Adrenal gland (tissue), 12 donors: ENCODE measurements around the gene MIER3. TPM values are rescaled to one million over a fixed set of nuclear protein-coding genes. Genes with fewer than 3 reads are reported as not detected.

Experiments used
- DNase-seq, 7 donors: peaks; one replicate each; pipeline ENCODE4 v3.0.0-alpha.2; 2019 to 2020
- H3K27ac ChIP-seq, 5 donors: fragments of 200-600 bp; sonication (generic) in 4 of 5; 1 replicate in 3 of 5; 2 replicates in 2 of 5; pipeline versions ENCODE4 v1.5.1 to v1.8.0; 2016 to 2020; ENCODE audit warnings: mild to moderate bottlenecking in 1 of 5
- H3K27me3 ChIP-seq: fragments of 200-600 bp; 2 replicates; pipeline ENCODE4 v1.8.0; 2021
- H3K36me3 ChIP-seq, 2 donors: fragments of 200-600 bp; replicated peaks in 1 of 2; 1 replicate in 1 of 2; 2 replicates in 1 of 2; pipeline versions ENCODE4 v1.5.1 to v1.8.0; 2018 to 2022
- H3K4me1 ChIP-seq, 2 donors: fragments of 200-600 bp; replicated peaks in 1 of 2; 1 replicate in 1 of 2; 2 replicates in 1 of 2; pipeline versions ENCODE4 v1.5.1 to v1.8.0; 2018 to 2021
- H3K4me3 ChIP-seq, 4 donors: fragments of 200-600 bp; sonication (generic) in 3 of 4; one replicate each; pipeline ENCODE4 v1.5.1; 2016 to 2018
- H3K9me3 ChIP-seq, 3 donors: fragments of 200-600 bp; sonication (generic) in 1 of 3; replicated peaks in 1 of 3; 1 replicate in 2 of 3; 2 replicates in 1 of 3; pipeline versions ENCODE4 v1.5.1 to v1.8.0; 2016 to 2021
- CTCF ChIP-seq, 6 experiments: fragments of 450-650 bp in 4 of 6; fragments of 200-600 bp in 2 of 6; sonication (generic) in 1 of 6; IDR thresholded peaks; 1 replicate in 5 of 6; 2 replicates in 1 of 6; pipeline versions ENCODE4 v1.5.1 to v1.8.0; 2016 to 2021; ENCODE audit warnings: antibody characterized with exemption in 6 of 6, mild to moderate bottlenecking in 2 of 6, moderate library complexity in 1 of 6
- POLR2A ChIP-seq, 2 donors: fragments of 450-650 bp; IDR thresholded peaks; one replicate each; pipeline ENCODE4 v1.6.1; 2017; ENCODE audit warnings: antibody characterized with exemption in 2 of 2, mild to moderate bottlenecking in 2 of 2, moderate library complexity in 1 of 2
- WGBS, 4 donors: extraction: QIAGEN DNeasy Blood & Tissue Kit in 2 of 4; methylation state at CpG; one replicate each; pipeline versions ENCODE4 v1.1.5 to v1.1.7; 2013 to 2017; 5-methylcytosine and 5-hydroxymethylcytosine counted together
- intact Hi-C, 2 donors: fragments of 100-400 bp; cut with DNase I; formaldehyde crosslinking; loops; one replicate each; pipeline versions ENCODE4 v1.14.1 to v1.15.0; 2022 to 2023
- polyA plus RNA-seq, 3 donors: library from polyadenylated mRNA; stranded (reverse); fragments of 200-250 nt in 2 of 3; fragments of 350-450 nt in 1 of 3; fragmentation: Illumina TruSeq in 1 of 3; extraction: RNeasy Lipid Tissue Mini Kit (QIAGEN cat#74804) in 1 of 3; gene quantifications; one replicate each; pipeline ENCODE4 v1.2.3, GENCODE V29; 2013 to 2014
- total RNA-seq, 9 donors: library from RNA; depleted of rRNA in 4 of 9; stranded (reverse); fragments of >200 nt in 4 of 9; fragments of 120-200 nt in 1 of 9; fragmentation: NEBNext Ultra II Directional in 1 of 9; extraction: Animal tissue kit (Norgen Biotek cat#: 25700) in 1 of 9; gene quantifications; one replicate each; pipeline versions ENCODE4 v1.1.0 to v1.2.4, GENCODE V29; 2013 to 2023
- donor health status: healthy with polysubstance abuse.
- donor health status: Bipolar disorder and iron deficiency.
- donor health status: DM: yes; HTN: yes; CAD: no.
- donor health status: DM: no; HTN: no; CAD: no.
- donor health status: DM: no; HTN: no; CAD: no.
- donor health status: DM: yes; HTN: yes; CAD: no.

The MIER3 gene
- total and polyA plus RNA-seq, 12 donors, result 5.1 to 30.2 (median 19.1) TPM

GRCh38 chr5:56973473-56973872 is 21.6 kb upstream of the MIER3 start:
- H3K4me3 ChIP-seq, result no peak overlapping the region
- intact Hi-C loops, result no loop called here
- DNase-seq, result no peak
- no peaks in the 10 kb centered on the region for H3K36me3 ChIP-seq
- H3K9me3 ChIP-seq, result no peaks in the 10 kb centered on the region
- no peak for TF ChIP-seq POLR2A (IDR thresholded peaks at IDR 0.05)
- no peak for TF ChIP-seq CTCF (IDR thresholded peaks at IDR 0.05)
- no peak overlapping the region for H3K27ac ChIP-seq
- no peaks in the 10 kb centered on the region for H3K4me1 ChIP-seq
- H3K27me3 ChIP-seq, result peaks cover 7% of the 10 kb centered on the region
- WGBS, 4 donors, result 53 to 73% (median 62%) methylated on average over 6 of the region's 6 CpGs

- TF ChIP-seq POLR2A (IDR thresholded peaks at IDR 0.05) (no peak), CTCF (IDR thresholded peaks at IDR 0.05) (no peak)
- Histone ChIP-seq H3K36me3 (no peaks in the 10 kb centered on the region), H3K9me3 (no peaks in the 10 kb centered on the region), H3K4me1 (no peaks in the 10 kb centered on the region), H3K27ac (no peak overlapping the region), H3K27me3 (peaks cover 7% of the 10 kb centered on the region), H3K4me3 (no peak overlapping the region)
- intact Hi-C loops, result no loop called here
- WGBS, 4 donors, result 24 to 38% (median 28%) methylated on average over 3 of the region's 3 CpGs
- DNase-seq, result no peak
These were observed 19.4 kb upstream of the MIER3 start for GRCh38 chr5:56971275-56971674.

- Histone ChIP-seq H3K4me3 (no peak overlapping the region), H3K9me3 (no peaks in the 10 kb centered on the region), H3K4me1 (no peaks in the 10 kb centered on the region), H3K36me3 (no peaks in the 10 kb centered on the region), H3K27me3 (peaks cover 4% of the 10 kb centered on the region), H3K27ac (no peak overlapping the region)
- intact Hi-C loops, result no loop called here
- no peak for DNase-seq
- 74 to 79% (median 74%) methylated on average over 2 of the region's 2 CpGs for WGBS, 4 donors
- TF ChIP-seq POLR2A (IDR thresholded peaks at IDR 0.05), result no peak
- TF ChIP-seq CTCF (IDR thresholded peaks at IDR 0.05), result no peak
These were observed 12.2 kb upstream of the MIER3 start for GRCh38 chr5:56964173-56964572.

GRCh38 chr5:56963246-56963645 is 11.3 kb upstream of the MIER3 start:
- TF ChIP-seq POLR2A (IDR thresholded peaks at IDR 0.05) (no peak), CTCF (IDR thresholded peaks at IDR 0.05) (no peak)
- no peak overlapping the region for H3K27ac ChIP-seq
- H3K4me1 ChIP-seq, result no peaks in the 10 kb centered on the region
- peaks cover 4% of the 10 kb centered on the region for H3K27me3 ChIP-seq
- no peak overlapping the region for H3K4me3 ChIP-seq
- no peaks in the 10 kb centered on the region for H3K36me3 ChIP-seq
- intact Hi-C loops, result no loop called here
- WGBS, 4 donors, result 56 to 62% (median 59%) methylated on average over 5 of the region's 5 CpGs
- no peaks in the 10 kb centered on the region for H3K9me3 ChIP-seq
- no peak for DNase-seq
